ENCODE results near the gene RHBDD1. TPM values are rescaled to one million over a fixed set of nuclear protein-coding genes. Genes with fewer than 3 reads are reported as not detected.

The RHBDD1 gene
- total RNA-seq, 2 experiments from 2014 or later, result 37.6 to 40.8 TPM

DNA sequence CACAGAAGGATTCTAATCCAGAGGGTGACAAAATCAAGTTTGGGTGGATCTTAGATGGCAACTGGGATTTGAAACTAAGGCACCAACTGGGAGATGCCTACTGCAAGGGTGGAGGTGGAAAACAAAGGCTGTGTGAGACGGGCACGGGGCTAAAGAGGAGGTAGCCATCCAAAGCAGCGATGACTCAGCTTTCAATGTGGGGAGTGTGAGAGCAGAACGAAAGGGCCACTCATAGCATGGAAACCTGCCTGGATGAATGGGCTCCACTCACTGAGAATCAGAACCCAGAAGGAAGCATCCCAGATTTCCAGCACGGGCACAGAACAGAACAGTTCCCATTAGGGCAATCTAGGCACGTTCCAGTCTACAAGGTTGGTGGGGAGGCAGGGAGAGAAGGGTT lies 168.6 kb downstream of the RHBDD1 start:
- POLR2A ChIA-PET, result no interaction called here
- CTCF ChIA-PET, result no interaction called here

DNA sequence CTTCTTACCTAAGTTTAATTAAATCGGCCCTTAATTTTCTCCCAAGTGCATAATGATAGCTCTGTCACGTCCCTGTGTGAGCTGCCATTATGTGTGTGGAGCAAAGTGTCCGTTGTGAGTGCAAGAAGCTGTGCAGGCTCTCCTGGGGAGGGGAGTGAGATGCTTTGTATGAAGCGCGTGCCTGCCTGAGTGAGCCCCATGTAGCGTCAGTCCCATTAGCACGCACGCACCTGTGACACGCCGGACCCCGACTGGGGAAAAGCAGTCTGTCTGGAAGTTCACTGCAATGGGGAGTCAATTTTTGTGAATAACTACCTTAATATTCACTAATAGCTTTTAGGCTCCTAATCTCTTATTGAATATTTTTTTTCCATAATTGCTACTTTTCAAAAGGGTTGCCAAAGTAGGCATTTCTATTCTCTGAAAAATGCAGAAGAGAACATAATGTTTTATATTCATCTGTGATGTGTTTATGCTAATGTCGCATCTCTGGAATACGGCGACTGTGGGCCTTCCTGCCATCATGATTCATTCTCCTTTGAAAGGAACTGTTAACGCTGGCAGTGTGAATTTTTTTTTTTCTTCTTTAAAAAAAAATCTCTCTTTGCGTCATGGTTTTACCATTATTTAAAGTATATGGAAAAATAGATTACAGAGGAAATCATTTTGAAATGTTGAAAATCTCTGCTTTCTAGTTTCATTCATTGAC lies 170.5 kb downstream of the RHBDD1 start:
- POLR2A ChIA-PET, result no interaction called here
- CTCF ChIA-PET, result no interaction called here

DNA sequence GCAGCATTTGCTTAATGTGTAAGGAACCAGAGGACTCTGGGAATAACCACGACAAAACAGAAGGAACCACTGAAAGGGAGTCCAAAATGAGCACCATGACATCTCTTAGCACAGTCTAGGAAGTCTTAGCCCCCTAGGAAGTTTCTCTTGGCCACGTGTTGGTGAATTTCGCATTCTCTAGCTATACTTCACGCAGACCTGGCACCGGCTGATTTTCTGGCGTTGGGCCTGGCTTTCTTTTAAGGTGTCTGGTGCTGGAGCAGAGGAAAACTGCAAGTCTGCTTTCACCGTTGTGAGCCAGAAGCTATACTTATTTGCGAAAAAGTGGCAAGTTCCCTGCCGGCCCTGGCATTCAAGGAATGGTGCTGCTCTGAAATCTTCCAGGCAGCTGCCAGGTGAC lies 171.3 kb downstream of the RHBDD1 start:
- CTCF ChIA-PET, result no interaction called here
- POLR2A ChIA-PET, result no interaction called here

DNA sequence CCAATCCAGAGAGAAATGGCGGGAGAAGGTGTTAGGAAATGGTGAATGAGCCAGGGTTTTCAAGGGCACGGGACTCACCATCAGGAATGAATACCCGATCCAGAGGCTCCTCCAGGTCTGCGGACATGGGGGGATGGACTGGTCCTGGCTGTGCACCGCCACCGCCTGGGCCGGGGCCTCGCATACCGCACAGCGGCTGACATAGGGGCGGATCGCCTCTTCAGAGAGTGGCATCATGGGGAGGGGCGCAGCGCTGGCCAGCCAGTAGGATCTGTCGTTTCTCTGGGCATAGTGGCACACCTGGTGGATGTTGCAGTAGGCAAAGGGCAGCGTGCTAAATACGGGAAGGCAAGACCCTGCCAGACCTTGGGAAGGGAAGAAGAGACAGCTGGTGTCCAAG lies 172.1 kb downstream of the RHBDD1 start:
- CTCF ChIA-PET, result no interaction called here
- POLR2A ChIA-PET, result no interaction called here

DNA sequence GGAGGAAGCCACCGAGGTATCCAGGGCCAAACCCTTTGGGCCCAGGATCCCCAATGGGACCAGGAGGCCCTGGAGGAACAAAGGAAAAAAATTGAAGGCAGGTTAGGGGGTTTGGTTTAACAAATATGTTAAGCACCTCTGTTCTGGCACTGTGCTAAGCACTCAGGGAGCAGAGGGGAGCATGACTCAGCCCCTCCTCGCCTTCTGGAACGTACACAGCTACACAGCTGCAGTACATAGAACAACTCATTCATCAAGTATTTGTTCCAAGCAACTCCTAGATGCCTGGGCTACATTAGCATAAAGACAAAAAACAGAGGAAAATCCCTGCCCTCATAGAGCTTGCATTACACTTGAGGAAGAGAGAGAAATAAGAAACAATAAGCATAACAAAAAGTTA lies 174.6 kb downstream of the RHBDD1 start:
- POLR2A ChIA-PET, result no interaction called here
- CTCF ChIA-PET, result no interaction called here

DNA sequence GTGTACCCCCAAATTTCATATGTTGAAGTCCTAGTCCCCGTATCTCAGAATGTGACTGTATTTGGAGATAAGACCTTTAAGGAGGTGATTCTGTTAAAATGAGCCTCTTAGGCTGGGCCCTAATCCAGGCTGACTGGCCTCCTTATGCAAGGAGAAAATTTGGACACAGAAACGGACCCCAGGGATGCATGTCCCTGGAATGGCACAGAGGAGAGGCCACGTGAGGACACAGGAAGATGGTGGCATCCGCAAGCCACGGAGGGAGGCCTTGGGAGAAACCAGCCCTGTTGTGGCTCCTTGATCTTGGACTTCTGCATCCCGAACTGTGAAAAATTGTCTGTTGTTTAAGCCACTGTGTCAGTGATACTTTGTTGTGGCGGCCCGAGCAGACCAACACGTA lies 177.5 kb downstream of the RHBDD1 start:
- ChIA-PET POLR2A (no interaction called here), CTCF (no interaction called here)

DNA sequence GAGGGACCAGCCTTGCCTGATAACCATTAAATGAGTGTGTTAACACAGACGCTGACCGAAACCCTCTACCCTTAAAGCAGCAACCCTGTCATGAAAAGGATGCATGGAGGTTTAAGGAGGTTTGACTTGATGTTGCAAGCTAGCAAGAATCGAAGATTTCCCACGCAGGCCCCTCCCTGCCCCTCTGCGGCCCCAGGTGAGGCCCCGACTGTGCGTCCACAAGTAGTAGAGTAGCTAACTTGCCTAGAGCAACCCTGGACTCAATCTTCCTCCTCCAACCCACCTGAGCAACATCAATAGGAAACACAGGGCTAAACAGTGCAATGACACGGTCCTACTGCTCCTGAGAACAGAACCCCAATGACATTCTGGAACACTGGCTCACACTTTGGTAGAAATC lies 178.0 kb downstream of the RHBDD1 start:
- CTCF ChIA-PET, result no interaction called here
- POLR2A ChIA-PET, result no interaction called here

DNA sequence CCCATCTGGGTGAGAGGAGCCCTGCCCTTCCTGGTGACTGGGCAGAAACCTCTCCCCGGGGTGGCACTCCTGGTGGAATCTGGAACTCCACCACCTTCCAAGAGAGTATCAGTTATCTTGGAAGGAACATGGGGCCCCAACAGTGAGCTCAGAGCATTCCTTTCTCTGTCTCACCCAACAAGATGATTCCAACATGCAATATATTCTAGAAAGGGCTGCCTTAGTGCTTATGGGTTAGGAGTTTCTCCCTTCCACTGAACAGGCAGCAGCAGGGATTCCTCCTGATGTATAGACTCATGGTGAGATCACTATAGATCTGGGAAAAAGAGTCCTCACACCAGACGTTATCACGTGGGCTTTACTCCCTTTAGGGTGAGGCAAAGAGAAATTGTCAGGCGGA lies 181.0 kb downstream of the RHBDD1 start:
- ChIA-PET POLR2A (no interaction called here), CTCF (no interaction called here)

DNA sequence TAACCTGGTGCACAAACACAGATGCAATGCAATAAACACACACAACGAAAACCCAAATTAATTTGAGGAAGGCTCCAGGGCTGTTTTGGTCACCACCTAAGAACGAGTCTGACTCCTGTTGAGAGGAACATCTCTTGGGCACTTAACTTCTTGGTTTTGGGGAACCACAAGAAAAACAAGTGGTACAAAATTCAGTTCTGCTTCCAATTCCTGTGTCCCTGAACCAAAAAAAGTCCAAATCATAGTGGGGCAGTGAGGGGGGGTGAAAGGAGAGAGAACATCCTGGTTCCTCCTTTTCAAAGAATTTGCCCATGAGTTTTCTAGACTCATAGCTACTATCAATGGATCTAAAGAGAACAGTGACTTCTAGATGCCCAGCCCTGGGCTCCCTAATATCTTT lies 184.6 kb downstream of the RHBDD1 start:
- CTCF ChIA-PET, result interaction anchor here (0.6 kb wide), 1 partner anchor 763 kb away, joined by 3 read pairs; no protein-coding TSS in a partner anchor
- POLR2A ChIA-PET, result no interaction called here

DNA sequence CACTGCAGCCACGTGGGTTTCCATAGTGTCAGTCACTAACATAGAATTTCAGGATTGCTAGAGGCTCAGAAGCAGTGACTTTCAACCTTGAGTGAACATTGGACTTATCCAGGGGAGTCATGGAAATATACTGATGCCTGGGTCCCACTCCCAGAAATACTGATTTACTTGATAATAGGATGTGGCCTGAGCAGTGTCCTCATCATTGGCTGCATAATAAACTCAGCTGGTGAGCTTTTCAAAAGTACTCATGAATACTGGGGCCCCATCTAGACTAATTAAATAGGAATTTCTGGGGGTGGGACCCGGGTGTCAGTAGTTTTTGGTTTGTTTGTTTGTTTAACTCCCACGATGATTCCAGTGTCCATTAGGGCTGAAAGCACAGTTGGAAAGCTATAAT lies 186.8 kb downstream of the RHBDD1 start:
- POLR2A ChIA-PET, result interaction anchor here (0.6 kb wide), 1 partner anchor 305 kb away, joined by 3 read pairs; no protein-coding TSS in a partner anchor
- CTCF ChIA-PET, result no interaction called here

DNA sequence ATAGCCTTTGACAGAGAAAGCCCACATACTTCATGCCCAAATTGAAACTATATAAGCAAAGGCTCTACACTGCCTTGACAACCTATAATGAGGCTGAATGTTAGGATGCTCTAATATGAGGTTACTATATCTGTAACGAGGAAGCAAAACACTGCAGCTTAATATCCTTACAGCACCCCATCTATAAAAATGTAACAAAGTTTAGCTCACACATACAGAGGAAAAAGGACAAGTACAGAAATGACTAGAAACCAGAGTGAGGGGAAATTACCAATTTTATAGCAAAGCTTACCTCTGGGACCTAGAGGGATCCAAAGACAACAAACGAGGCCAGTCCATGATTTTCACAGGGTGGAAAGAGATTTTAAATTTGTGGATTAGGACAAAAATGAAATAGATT lies 189.7 kb downstream of the RHBDD1 start:
- CTCF ChIA-PET, result no interaction called here
- POLR2A ChIA-PET, result no interaction called here

DNA sequence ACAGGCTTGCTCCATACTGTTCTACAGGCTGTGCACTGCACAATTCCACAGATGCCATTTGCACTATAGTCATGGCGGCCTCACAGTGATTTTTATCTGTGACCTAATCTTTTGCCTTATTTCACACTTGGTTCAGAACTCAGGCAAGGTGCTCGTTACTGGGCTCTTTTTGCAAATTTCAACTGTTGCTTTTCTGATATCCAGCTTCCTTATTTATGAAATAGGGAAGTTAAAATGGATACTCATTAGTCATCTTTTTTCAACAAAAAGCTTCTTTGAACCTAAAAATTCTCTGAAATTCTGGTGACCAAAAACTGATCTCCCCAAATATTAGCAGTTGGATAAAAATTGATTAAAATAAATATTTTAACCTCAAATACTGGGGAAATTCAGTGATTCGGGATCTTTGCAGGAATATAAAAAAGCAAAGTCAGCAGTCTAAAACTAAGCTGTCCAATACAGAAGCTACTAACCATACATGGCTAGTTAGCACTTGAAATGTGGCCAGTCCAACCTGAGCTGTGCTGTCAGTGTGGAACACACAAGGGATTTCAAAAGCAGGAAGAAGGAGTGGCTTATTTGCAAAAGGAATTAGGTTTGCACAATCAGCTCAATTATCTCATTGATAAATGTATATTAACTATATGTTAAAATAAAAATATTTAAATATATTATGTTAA lies 193.7 kb downstream of the RHBDD1 start:
- POLR2A ChIA-PET, result no interaction called here

DNA sequence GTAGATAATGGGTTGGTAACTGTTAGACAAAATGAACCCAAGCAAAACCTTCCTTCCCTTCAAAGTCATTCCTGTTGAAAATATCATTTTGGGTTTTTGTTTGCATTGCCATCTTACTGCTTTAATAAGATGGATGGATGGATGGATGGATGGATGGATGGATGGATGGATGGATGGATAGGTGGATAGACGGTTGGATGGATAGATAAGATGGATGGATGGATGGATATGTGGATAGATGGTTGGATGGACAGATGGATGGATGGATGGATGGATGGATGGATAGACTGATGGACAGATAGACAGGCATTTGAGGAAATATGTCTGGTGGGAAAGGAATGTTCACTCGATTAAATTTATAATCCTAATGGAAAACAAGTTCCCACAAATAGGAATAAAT lies 194.9 kb downstream of the RHBDD1 start:
- ChIA-PET POLR2A (no interaction called here), CTCF (no interaction called here)

More for the DNA sequence above, 193.7 kb downstream of the RHBDD1 start:
- CTCF ChIA-PET, result interaction anchor here (0.8 kb wide), 1 partner anchor 10 kb away, joined by 3 read pairs; no protein-coding TSS in a partner anchor

DNA sequence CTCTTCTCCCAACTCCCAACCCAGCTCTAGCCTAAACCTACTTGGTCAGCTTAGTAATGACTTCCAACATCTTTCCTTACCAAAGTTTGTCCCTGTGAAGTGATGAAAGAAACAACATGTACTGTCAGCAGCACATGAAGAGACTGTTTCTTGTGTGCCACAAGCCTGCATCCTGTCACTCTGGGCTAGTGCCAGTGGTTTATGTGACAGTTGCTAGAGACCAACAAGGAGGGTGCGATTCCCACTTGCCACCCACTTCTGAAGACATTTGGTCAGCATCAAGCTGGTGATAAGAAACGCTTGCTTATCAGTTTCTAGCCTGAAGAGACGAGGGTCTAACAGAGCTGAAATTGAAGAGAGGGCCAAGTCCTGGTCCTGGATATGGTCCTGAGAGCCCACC lies 195.5 kb downstream of the RHBDD1 start:
- POLR2A ChIA-PET, result no interaction called here
- CTCF ChIA-PET, result no interaction called here

DNA sequence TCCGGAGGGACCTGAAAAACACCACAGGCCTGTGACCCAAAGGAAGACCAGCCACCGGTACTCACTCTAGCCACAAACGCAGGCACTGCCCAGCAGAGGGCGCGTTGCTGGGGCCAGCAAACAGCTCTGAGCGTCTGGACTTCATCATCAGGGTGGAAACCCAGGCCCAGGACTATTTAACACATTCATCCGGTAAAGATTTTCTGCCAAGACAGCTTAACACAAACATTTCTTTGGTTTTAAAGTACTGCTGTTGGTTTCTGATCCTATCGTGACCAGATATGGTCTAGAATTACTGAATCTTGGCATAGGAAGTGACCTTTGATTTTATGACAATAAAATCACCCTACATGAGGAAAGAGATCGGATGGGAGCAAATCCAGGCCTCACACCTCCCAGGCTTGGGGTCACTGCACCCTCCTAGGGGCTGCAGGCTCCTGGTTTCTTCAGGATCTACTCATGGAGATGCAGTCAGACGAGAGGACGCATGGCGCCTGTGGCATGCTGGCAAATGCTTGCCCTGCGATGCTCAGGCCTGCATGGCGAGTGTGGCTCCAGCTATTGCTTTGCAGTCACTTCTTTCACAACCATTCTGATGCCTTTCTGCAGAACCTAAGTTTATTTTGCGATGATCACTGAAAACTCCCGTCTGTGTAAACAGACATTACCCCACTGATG lies 197.8 kb downstream of the RHBDD1 start:
- ChIA-PET CTCF (interaction anchor here (1.2 kb wide), 1 partner anchor 11 kb away, joined by 3 read pairs; no protein-coding TSS in a partner anchor), POLR2A (no interaction called here)

DNA sequence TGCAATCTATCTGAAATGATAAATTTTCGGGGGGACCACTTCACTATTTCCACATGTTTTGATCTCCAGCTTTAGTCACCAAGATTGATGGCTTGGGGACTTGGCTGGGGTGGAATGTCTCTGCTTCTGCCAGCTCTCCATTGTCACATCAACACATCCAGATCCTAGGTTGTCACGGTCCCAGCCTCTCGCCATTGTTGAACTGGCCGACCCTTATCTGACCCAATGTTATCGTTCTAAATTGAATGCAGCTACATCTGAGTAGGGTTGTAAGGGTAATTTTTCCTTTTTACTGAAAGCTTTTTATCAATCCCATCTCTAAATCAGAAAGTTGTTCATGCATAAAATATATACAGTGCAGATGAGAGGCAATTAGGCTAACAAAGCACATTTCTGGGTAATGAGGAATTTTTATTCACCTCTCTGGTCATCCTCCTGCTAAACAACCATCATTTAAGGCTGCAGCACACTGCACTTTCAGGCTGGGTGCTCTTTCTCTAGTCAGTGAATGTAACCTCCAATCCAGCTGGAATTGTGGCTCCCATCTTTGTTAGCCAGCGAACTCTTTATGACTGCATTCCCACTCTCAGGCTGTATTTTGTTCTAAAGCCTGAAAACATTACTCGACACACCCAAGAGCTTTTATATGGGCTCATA lies 200.0 kb downstream of the RHBDD1 start:
- POLR2A ChIA-PET, result no interaction called here
- CTCF ChIA-PET, result no interaction called here

DNA sequence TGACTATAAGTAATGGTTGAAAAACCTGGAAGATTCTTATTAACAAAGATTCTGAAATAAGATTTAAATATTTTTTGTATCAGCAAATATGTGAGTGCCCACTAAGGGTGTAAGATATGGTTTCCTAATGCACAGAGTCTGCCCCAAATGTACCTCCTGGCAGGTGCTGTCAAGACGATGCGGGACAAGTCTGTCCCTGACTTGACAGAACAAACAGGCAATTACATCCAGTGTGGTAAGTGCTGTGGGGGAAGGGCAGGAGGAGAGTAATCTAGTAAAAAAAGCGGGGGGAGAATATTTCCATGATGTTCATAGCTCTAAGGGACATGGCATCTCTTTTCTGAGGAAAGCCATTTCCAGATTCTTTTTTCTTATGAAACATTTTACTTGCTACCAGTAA lies 200.7 kb downstream of the RHBDD1 start:
- ChIA-PET CTCF (no interaction called here), POLR2A (no interaction called here)

DNA sequence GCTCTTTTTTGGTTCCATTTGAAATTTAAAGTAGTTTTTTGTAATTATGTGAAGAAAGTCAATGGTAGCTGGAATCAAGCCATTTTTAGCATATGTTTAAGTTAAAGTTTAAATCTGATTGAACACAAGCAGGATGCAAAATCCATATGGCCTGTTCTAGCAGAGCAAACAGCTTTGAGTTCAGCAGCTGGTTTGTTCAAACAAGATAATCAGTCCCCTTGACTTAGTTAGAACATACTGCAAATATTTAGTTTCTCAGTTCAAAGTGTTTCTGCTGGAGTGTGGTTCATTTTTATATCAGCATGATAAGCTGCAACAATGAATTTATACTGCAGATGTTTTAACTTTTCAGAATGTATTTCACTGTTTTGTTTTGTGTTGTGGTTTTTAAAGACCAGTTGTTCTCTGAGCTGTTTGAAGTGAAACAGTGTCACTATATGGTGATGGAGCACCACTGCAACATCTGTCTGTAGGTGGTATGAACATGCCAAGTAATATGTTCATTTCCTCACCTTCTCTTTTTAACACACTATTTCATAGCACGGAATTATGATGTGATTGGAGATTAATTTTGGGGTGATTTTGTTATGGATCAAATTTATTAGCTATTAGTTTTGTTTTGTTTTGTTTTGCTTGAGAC lies 202.8 kb downstream of the RHBDD1 start:
- ChIA-PET CTCF (interaction anchor here (1.6 kb wide), 1 partner anchor 9 kb away, joined by 3 read pairs; no protein-coding TSS in a partner anchor), POLR2A (no interaction called here)

DNA sequence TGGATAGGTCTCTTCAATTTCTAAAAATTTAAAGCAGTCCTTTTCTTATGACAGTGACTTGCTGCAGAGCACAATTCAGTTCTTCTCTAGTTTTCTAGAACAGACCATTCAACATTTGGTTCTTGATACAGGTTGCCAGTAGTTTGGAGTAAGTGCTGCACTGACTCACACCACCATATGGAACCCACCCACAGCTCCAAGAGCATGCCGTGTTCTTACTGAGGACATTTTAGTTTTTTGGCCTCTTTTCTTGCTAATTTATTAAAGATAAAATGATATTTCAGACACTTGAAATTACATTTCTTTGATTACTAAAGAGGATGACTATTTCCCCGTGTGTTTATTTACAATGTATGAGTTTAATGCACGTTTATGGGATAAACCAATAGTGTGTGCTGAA lies 208.1 kb downstream of the RHBDD1 start:
- ChIA-PET POLR2A (no interaction called here), CTCF (no interaction called here)

Measured in activated CD8-positive, alpha-beta memory T cell treated with anti-CD3 and anti-CD28 coated beads for 36 hours (primary cell).